K562 (cell line): ENCODE data around the gene SCARB2. TPM values are rescaled to one million over a fixed set of nuclear protein-coding genes. Genes with fewer than 3 reads are reported as not detected.

ENCODE experiments used
- ATAC-seq: fragments of 200-7000 bp; cut with Tn5 transposase; 3 replicates; pipeline ENCODE4 v1.9.1; 2020; ENCODE audit warnings: moderate library complexity
- BruUV-seq: library from RNA; stranded (reverse); fragments of 400-500 nt; replicated peaks from 2 replicates; lab custom pipeline; 2021; lab: Mats Ljungman, UMichigan
- CTCF ChIA-PET: fragments of 300-600 bp; formaldehyde crosslinking; extraction: SDS; loops from one replicate; lab custom pipeline; 2021; ENCODE audit warnings: low intra/inter-chr PET ratio; lab: Yijun Ruan, JAX
- POLR2A ChIA-PET: fragments of 300-600, 350-650 bp; sonication (Branson Sonifier 250); formaldehyde crosslinking; extraction: SDS; loops from one replicate; lab custom pipeline; 2021; ENCODE audit warnings: antibody characterized with exemption, inconsistent platforms; lab: Yijun Ruan, JAX
- DNase-seq, 4 experiments: peaks; one replicate each; pipeline versions ENCODE4 v3.0.0 to v3.0.0-alpha.2; 2011 to 2018; ENCODE audit warnings: low spot score in 3 of 4, mixed read lengths in 3 of 4; ENCODE audit errors: extremely low read depth in 1 of 4
- FAIRE-seq: peaks from 2 replicates; lab custom pipeline; 2011; peaks lifted over from hg19 to GRCh38; lab: Jason Lieb, UNC
- H2AFZ ChIP-seq: 2 replicates; pipeline ENCODE4 v1.6.0; 2011; ENCODE audit warnings: low read depth, low read length, control low read depth, inconsistent platforms
- H3K27ac ChIP-seq: fragments of 200-600 bp; 3 replicates; pipeline ENCODE4 v1.8.0; 2011; ENCODE audit warnings: low read depth, mild to moderate bottlenecking, control low read depth, inconsistent platforms, low read length, moderate library complexity, mixed read lengths; ENCODE audit errors: extremely low read depth
- H3K27me3 ChIP-seq, 2 experiments: fragments of 300-600 bp in 1 of 2; 2 replicates in 1 of 2; 3 replicates in 1 of 2; pipeline versions ENCODE4 v1.6.0 to v1.8.0; 2011; ENCODE audit warnings: inconsistent platforms in 2 of 2, low read length in 2 of 2, mild to moderate bottlenecking in 1 of 2, mixed read lengths in 1 of 2, moderate library complexity in 1 of 2; ENCODE audit not compliant: control insufficient read depth in 2 of 2, insufficient read depth in 2 of 2
- H3K36me3 ChIP-seq: fragments of 300-600 bp; 3 replicates; pipeline ENCODE4 v1.8.0; 2011; ENCODE audit warnings: mild to moderate bottlenecking, low read length, inconsistent platforms; ENCODE audit not compliant: control insufficient read depth, insufficient read depth
- H3K4me1 ChIP-seq, 2 experiments: fragments of 200-600 bp in 1 of 2; replicated peaks in 1 of 2; 2 replicates in 1 of 2; 3 replicates in 1 of 2; pipeline versions ENCODE4 v1.5.1 to v1.8.0; 2011; ENCODE audit warnings: inconsistent platforms in 2 of 2, low read length in 2 of 2, mild to moderate bottlenecking in 1 of 2, mixed read lengths in 1 of 2, moderate library complexity in 1 of 2; ENCODE audit not compliant: control insufficient read depth in 2 of 2, insufficient read depth in 2 of 2
- H3K4me2 ChIP-seq: 2 replicates; pipeline ENCODE4 v1.6.1; 2011; ENCODE audit warnings: low read length, control low read depth, inconsistent platforms, mixed read lengths; ENCODE audit not compliant: insufficient read depth
- H3K4me3 ChIP-seq: fragments of 200-600 bp; sonication (generic), shearing (Covaris generic); 2 replicates; pipeline ENCODE4 v1.5.1; 2016; ENCODE audit warnings: control low read depth, inconsistent platforms
- H3K79me2 ChIP-seq: fragments of 200-600 bp; 3 replicates; pipeline ENCODE4 v1.8.0; 2011; ENCODE audit warnings: low read length, inconsistent platforms; ENCODE audit not compliant: control insufficient read depth, insufficient read depth
- H3K9ac ChIP-seq, 2 experiments: 2 replicates each; pipeline versions ENCODE4 v1.6.0 to v1.6.1; 2011; ENCODE audit warnings: low read depth in 2 of 2, low read length in 2 of 2, control low read depth in 1 of 2, inconsistent platforms in 1 of 2, mild to moderate bottlenecking in 1 of 2, mixed read lengths in 1 of 2; ENCODE audit not compliant: insufficient read depth in 1 of 2
- H3K9me1 ChIP-seq: one replicate; pipeline ENCODE4 v1.6.0; 2011; ENCODE audit warnings: inconsistent platforms, mild to moderate bottlenecking, low read length, moderate library complexity; ENCODE audit not compliant: control insufficient read depth, insufficient read depth
- H3K9me3 ChIP-seq: replicated peaks from 2 replicates; pipeline ENCODE4 v1.5.1; 2011; ENCODE audit warnings: low read depth, low read length, inconsistent platforms; ENCODE audit not compliant: control insufficient read depth, insufficient read depth
- H4K20me1 ChIP-seq: replicated peaks from 2 replicates; pipeline ENCODE4 v1.6.1; 2011; ENCODE audit warnings: low read length, inconsistent platforms, mixed read lengths; ENCODE audit not compliant: control insufficient read depth, insufficient read depth
- BDP1 ChIP-seq: IDR thresholded peaks from 3 replicates; pipeline ENCODE4 v1.6.1; 2011; ENCODE audit not compliant: insufficient read length, insufficient read depth
- CSDE1 ChIP-seq, 2 experiments: fragments of 450-650 bp; IDR thresholded peaks; 2 replicates each; pipeline ENCODE4 v1.6.1; 2016; ENCODE audit warnings: mild to moderate bottlenecking in 1 of 2
- DDX20 ChIP-seq: fragments of 450-650 bp; IDR thresholded peaks from 2 replicates; pipeline ENCODE4 v1.6.1; 2016; ENCODE audit warnings: missing genetic modification characterization, low read depth, mild to moderate bottlenecking, missing compliant biosample characterization, moderate library complexity
- GTF2A2 ChIP-seq: IDR thresholded peaks from 2 replicates; pipeline ENCODE4 v1.6.1; 2016; ENCODE audit warnings: mild to moderate bottlenecking, missing genetic modification characterization, missing compliant biosample characterization
- HNRNPLL ChIP-seq: fragments of 200-400 bp; formaldehyde crosslinking; IDR thresholded peaks from 2 replicates; pipeline ENCODE4 v1.6.1; 2017; ENCODE audit warnings: low read length, low read depth, mild to moderate bottlenecking; ENCODE audit not compliant: poor library complexity, severe bottlenecking
- HNRNPUL1 ChIP-seq: fragments of 200-400 bp; formaldehyde crosslinking; IDR thresholded peaks from 2 replicates; pipeline ENCODE4 v1.6.1; 2017; ENCODE audit warnings: low read length
- MEF2A ChIP-seq: IDR thresholded peaks from 2 replicates; pipeline ENCODE4 v1.6.1; 2011; ENCODE audit warnings: low read depth, mild to moderate bottlenecking, low read length, moderate library complexity; ENCODE audit not compliant: control insufficient read depth
- NFATC3 ChIP-seq: fragments of 450-650 bp; IDR thresholded peaks from 2 replicates; pipeline ENCODE4 v1.6.1; 2017; ENCODE audit warnings: mild to moderate bottlenecking
- NFE2 ChIP-seq: IDR thresholded peaks from 2 replicates; pipeline ENCODE4 v1.6.1; 2014; ENCODE audit warnings: antibody characterized with exemption, low read depth
- NR2F6 ChIP-seq: fragments of 450-650 bp; formaldehyde crosslinking; IDR thresholded peaks from 2 replicates; pipeline ENCODE4 v1.4.0; 2020; ENCODE audit warnings: mild to moderate bottlenecking
- RBM17 ChIP-seq: fragments of 200-400 bp; formaldehyde crosslinking; IDR thresholded peaks from 2 replicates; pipeline ENCODE4 v1.6.1; 2017; ENCODE audit warnings: low read depth, mild to moderate bottlenecking, low read length, borderline replicate concordance
- RBM34 ChIP-seq: fragments of 200-400 bp; formaldehyde crosslinking; IDR thresholded peaks from 2 replicates; pipeline ENCODE4 v1.6.1; 2018; ENCODE audit warnings: low read length, borderline replicate concordance; ENCODE audit not compliant: insufficient read depth
- TBL1XR1 ChIP-seq, 2 experiments: IDR thresholded peaks; 2 replicates each; pipeline ENCODE4 v1.6.1; 2012; ENCODE audit warnings: improper control_type of control experiment in 2 of 2, low read length in 2 of 2, mild to moderate bottlenecking in 1 of 2
- ZMIZ1 ChIP-seq, 2 experiments: fragments of 150-350 bp in 1 of 2; IDR thresholded peaks; 2 replicates each; pipeline ENCODE4 v1.6.1; 2012 to 2016; ENCODE audit warnings: low read depth in 2 of 2, low read length in 2 of 2, mild to moderate bottlenecking in 1 of 2, moderate library complexity in 1 of 2
- ZNF3 ChIP-seq: fragments of 250-450 bp; sonication (Bioruptor Pico); IDR thresholded peaks from 2 replicates; pipeline ENCODE4 v1.5.0; 2021; ENCODE audit warnings: mild to moderate bottlenecking, moderate library complexity
- ZNF77 ChIP-seq: fragments of 250-450 bp; sonication (Bioruptor Pico); IDR thresholded peaks from 2 replicates; pipeline ENCODE4 v1.5.0; 2020
- WGBS: fragments of 100-300 bp; shearing (Covaris generic); methylation state at CpG from one replicate; pipeline ENCODE4 v1.1.6; 2016; ENCODE audit warnings: low coverage, mixed read lengths; ENCODE audit not compliant: insufficient coverage; ENCODE audit errors: missing lambda C conversion rate; 5-methylcytosine and 5-hydroxymethylcytosine counted together
- in situ Hi-C: fragments of 300-500 bp; cut with MboI; formaldehyde crosslinking; loops from 4 replicates; pipeline ENCODE4 v1.15.0; 2018; ENCODE audit warnings: inconsistent platforms, mixed read lengths
- intact Hi-C: fragments of 100-400 bp; cut with micrococcal nuclease; formaldehyde crosslinking; loops from 2 replicates; pipeline ENCODE4 v1.14.2; 2022
- polyA plus RNA-seq, 8 experiments: library from polyadenylated mRNA; depleted of rRNA in 4 of 8; stranded (reverse) in 5 of 8; unstranded in 3 of 8; fragments of >200 nt; fragmentation: Nextera tagmentation in 2 of 8; fragmentation: Illumina TruSeq in 1 of 8; extraction: Ambion mirVana in 2 of 8; extraction: Trizol in 1 of 8; gene quantifications; 2 replicates each; pipeline versions ENCODE4 v1.2.1 to v1.2.3, GENCODE V29; 2011 to 2014; ENCODE audit warnings: inconsistent platforms in 1 of 8, missing spikeins in 1 of 8
- total RNA-seq, 7 experiments: library from RNA; depleted of rRNA in 6 of 7; stranded (reverse); fragments of >200 nt in 6 of 7; fragmentation: Illumina TruSeq in 2 of 7; extraction: Trizol in 2 of 7; gene quantifications; 2 replicates each; pipeline versions ENCODE4 v1.2.1 to v1.2.3, GENCODE V29; 2011 to 2021; ENCODE audit warnings: low replicate concordance in 1 of 7
- TF ChIP-seq, protein P1 (sequence below): IDR thresholded peaks from 3 replicates; pipeline ENCODE4 v1.6.1; 2011; ENCODE audit warnings: borderline replicate concordance, mild to moderate bottlenecking, moderate library complexity; ENCODE audit not compliant: insufficient read length; ENCODE audit errors: extremely low read depth

Gene SCARB2
- total and polyA plus RNA-seq, 9 of the 15 experiments (the other 6 are each of a cell fraction or from before 2014, with no cell fraction given): 6.1 to 25.8 (median 17.8) TPM

DNA sequence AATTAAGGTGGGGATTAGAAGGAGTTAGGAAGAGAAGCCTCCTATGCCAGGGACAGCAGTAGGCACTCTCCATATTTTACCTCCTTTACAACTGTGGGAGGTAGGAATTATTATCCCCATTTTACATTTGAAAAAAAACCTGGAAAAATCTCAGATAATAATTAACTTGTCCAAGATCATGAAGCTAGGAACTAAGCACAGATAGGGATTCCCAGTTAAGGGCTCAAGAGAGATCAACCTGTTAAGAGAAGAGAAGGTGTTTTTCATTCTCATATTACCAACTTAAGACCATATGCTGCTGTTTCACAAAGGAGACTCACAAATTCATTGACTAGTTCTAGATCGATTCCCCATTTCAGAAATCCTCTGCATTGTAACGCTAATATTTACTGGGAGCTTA, 21.8 kb upstream of the SCARB2 start:
- H4K20me1 ChIP-seq: no peaks in the 10 kb centered on the region
- H3K79me2 ChIP-seq: peaks cover 30% of the 10 kb centered on the region
- H3K36me3 ChIP-seq: peaks cover 16% of the 10 kb centered on the region; the same call in 2 of the 3 replicates
- intact Hi-C loops: no loop called here
- H3K4me3 ChIP-seq: no peak overlapping the region
- H3K27ac ChIP-seq: no peak overlapping the region
- H3K9me1 ChIP-seq: no peaks in the 10 kb centered on the region
- H2AFZ ChIP-seq: no peak overlapping the region
- FAIRE-seq: no peak
- H3K9ac ChIP-seq: no peak overlapping the region
- no peak for DNase-seq
- POLR2A ChIA-PET: interaction anchor here (0.6 kb wide), 1 partner anchor 220 kb away, joined by 3 read pairs; no protein-coding TSS in a partner anchor
- no TSS peak for BruUV-seq
- 55% methylated on average over 2 of the region's 2 CpGs for WGBS
- in situ Hi-C loops: no loop called here
- CTCF ChIA-PET: no interaction called here
- peaks cover 0 to 3% of the 10 kb centered on the region in 2 experiments; a peak in 1 of 5 replicates for H3K4me1 ChIP-seq
- no peak overlapping the region for H3K4me2 ChIP-seq
- H3K27me3 ChIP-seq: no peaks in the 10 kb centered on the region
- 0 out of 2 replicates have a peak, but pooled peaks cover 12% of the 10 kb centered on the region for H3K9me3 ChIP-seq
- no peak for ATAC-seq
- TF ChIP-seq HNRNPLL (no peak), NFATC3 (no peak), DDX20 (tag) (no peak), TBL1XR1 (IDR thresholded peaks at IDR 0.05; ENCODE audit: low read length in 2 of 2) (no peak), BDP1 (no peak), NR2F6 (CRISPR knock-in tag) (no peak), CSDE1 (IDR thresholded peaks at IDR 0.05) (no peak), HNRNPUL1 (no peak), GTF2A2 (tag) (no peak), ZNF77 (CRISPR knock-in tag) (no peak), RBM34 (no peak), ZMIZ1 (IDR thresholded peaks at IDR 0.05; ENCODE audit: low read depth in 2 of 2, low read length in 2 of 2) (no peak), ZNF3 (CRISPR knock-in tag) (no peak), NFE2 (no peak), MEF2A (no peak), RBM17 (no peak)
- TF ChIP-seq, protein P1, sequence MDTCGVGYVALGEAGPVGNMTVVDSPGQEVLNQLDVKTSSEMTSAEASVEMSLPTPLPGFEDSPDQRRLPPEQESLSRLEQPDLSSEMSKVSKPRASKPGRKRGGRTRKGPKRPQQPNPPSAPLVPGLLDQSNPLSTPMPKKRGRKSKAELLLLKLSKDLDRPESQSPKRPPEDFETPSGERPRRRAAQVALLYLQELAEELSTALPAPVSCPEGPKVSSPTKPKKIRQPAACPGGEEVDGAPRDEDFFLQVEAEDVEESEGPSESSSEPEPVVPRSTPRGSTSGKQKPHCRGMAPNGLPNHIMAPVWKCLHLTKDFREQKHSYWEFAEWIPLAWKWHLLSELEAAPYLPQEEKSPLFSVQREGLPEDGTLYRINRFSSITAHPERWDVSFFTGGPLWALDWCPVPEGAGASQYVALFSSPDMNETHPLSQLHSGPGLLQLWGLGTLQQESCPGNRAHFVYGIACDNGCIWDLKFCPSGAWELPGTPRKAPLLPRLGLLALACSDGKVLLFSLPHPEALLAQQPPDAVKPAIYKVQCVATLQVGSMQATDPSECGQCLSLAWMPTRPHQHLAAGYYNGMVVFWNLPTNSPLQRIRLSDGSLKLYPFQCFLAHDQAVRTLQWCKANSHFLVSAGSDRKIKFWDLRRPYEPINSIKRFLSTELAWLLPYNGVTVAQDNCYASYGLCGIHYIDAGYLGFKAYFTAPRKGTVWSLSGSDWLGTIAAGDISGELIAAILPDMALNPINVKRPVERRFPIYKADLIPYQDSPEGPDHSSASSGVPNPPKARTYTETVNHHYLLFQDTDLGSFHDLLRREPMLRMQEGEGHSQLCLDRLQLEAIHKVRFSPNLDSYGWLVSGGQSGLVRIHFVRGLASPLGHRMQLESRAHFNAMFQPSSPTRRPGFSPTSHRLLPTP: no peak
